Keratinocyte (primary cell): ENCODE measurements around the gene ESD.
A peak's percentile ranks its signal among the peaks of the same experiment; 100 is the strongest.

ENCODE experiments used
- CTCF ChIP-seq, 3 experiments: IDR thresholded peaks in 1 of 3; conservative IDR thresholded peaks in 1 of 3; optimal IDR thresholded peaks in 1 of 3; 2 replicates in 2 of 3; 3 replicates in 1 of 3; pipeline versions ENCODE3 to v1.5.1; 2011; ENCODE audit warnings: low read length in 3 of 3, mild to moderate bottlenecking in 3 of 3, moderate library complexity in 2 of 3, control low read depth in 1 of 3, inconsistent platforms in 1 of 3; ENCODE audit not compliant: insufficient read depth in 2 of 3; ENCODE audit errors: extremely low read depth in 1 of 3
- EZH2 ChIP-seq: IDR thresholded peaks from one replicate; pipeline ENCODE4 v1.6.1; 2012; ENCODE audit warnings: inconsistent platforms, mild to moderate bottlenecking, low read length, moderate library complexity

DNA sequence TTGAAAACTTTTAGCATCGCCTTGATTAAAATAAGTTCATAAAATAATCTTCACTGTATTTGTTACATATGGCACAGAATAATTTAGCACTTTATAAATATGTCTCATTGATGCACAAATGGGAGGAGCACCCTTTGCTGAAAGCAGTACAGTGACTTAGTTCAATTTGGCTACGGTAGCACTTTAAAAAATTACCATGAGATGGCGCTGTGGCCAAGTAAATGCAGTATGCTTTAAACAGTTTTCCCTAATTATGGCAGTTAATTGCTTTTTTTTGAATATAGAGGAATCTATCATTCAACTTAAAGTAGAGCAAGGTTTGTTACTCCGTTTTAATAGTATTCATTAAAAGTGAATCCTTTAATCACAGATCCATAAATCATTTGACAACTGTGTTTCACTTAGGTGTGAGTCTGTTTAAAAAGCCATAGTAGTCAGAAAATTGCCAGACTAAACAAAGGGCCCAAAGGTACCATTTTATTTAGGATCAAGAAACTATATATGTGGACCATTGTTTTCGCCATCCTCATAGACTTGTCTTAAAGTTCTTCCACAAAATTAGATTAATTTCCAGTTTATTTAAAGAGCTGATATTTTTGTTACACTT lies 34.7 kb upstream of the ESD start:
- TF ChIP-seq CTCF (optimal IDR thresholded peaks at IDR 0.05 in 1 of 3, IDR thresholded peaks at IDR 0.05 in 1 of 3, conservative IDR thresholded peaks at IDR 0.05 in 1 of 3; ENCODE audit: extremely low read depth in 1 of 3, insufficient read depth in 2 of 3, low read length in 3 of 3): peak; percentile 40 to 71 (median 54)
- no peak for TF ChIP-seq EZH2
